Measurements from ENCODE around the gene MAGOH. TPM values are rescaled to one million over a fixed set of nuclear protein-coding genes. Genes with fewer than 3 reads are reported as not detected.

The MAGOH gene
- total and polyA plus RNA-seq, 9 of the 15 experiments (the other 6 are each of a cell fraction or from before 2014, with no cell fraction given), result 102 to 342 (median 135) TPM

DNA sequence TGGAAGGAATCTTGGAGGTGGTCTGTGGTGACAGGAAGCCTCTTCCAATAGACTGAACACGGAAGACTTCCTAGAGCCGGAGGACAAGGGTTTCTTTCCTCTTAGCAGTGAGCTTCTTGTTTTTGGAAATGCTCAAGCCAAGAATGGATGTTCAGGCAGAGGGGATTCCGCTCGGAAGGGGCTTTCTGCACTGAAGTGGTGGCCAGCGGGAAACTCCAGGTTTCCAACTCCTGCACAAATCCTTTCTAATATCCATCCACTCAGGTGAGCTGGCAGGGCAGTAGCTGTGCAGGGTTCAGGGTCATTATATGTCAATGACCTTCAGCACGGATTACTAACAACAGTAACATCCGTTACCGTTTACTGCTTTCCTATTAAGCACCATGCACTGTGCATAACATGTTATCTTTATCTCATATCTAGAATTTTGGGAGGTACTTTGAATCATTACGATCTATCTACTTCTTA, 42.3 kb downstream of the MAGOH start (continued):
- TF ChIP-seq, protein P1, sequence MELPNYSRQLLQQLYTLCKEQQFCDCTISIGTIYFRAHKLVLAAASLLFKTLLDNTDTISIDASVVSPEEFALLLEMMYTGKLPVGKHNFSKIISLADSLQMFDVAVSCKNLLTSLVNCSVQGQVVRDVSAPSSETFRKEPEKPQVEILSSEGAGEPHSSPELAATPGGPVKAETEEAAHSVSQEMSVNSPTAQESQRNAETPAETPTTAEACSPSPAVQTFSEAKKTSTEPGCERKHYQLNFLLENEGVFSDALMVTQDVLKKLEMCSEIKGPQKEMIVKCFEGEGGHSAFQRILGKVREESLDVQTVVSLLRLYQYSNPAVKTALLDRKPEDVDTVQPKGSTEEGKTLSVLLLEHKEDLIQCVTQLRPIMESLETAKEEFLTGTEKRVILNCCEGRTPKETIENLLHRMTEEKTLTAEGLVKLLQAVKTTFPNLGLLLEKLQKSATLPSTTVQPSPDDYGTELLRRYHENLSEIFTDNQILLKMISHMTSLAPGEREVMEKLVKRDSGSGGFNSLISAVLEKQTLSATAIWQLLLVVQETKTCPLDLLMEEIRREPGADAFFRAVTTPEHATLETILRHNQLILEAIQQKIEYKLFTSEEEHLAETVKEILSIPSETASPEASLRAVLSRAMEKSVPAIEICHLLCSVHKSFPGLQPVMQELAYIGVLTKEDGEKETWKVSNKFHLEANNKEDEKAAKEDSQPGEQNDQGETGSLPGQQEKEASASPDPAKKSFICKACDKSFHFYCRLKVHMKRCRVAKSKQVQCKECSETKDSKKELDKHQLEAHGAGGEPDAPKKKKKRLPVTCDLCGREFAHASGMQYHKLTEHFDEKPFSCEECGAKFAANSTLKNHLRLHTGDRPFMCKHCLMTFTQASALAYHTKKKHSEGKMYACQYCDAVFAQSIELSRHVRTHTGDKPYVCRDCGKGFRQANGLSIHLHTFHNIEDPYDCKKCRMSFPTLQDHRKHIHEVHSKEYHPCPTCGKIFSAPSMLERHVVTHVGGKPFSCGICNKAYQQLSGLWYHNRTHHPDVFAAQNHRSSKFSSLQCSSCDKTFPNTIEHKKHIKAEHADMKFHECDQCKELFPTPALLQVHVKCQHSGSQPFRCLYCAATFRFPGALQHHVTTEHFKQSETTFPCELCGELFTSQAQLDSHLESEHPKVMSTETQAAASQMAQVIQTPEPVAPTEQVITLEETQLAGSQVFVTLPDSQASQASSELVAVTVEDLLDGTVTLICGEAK (IDR thresholded peaks at IDR 0.05), result no peak
- TF ChIP-seq, protein P1 (CRISPR knock-in tag; IDR thresholded peaks at IDR 0.05), result no peak
- TF ChIP-seq, protein P2, sequence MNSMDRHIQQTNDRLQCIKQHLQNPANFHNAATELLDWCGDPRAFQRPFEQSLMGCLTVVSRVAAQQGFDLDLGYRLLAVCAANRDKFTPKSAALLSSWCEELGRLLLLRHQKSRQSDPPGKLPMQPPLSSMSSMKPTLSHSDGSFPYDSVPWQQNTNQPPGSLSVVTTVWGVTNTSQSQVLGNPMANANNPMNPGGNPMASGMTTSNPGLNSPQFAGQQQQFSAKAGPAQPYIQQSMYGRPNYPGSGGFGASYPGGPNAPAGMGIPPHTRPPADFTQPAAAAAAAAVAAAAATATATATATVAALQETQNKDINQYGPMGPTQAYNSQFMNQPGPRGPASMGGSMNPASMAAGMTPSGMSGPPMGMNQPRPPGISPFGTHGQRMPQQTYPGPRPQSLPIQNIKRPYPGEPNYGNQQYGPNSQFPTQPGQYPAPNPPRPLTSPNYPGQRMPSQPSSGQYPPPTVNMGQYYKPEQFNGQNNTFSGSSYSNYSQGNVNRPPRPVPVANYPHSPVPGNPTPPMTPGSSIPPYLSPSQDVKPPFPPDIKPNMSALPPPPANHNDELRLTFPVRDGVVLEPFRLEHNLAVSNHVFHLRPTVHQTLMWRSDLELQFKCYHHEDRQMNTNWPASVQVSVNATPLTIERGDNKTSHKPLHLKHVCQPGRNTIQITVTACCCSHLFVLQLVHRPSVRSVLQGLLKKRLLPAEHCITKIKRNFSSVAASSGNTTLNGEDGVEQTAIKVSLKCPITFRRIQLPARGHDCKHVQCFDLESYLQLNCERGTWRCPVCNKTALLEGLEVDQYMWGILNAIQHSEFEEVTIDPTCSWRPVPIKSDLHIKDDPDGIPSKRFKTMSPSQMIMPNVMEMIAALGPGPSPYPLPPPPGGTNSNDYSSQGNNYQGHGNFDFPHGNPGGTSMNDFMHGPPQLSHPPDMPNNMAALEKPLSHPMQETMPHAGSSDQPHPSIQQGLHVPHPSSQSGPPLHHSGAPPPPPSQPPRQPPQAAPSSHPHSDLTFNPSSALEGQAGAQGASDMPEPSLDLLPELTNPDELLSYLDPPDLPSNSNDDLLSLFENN (IDR thresholded peaks at IDR 0.05; ENCODE audit: low read depth in 2 of 2, low read length in 2 of 2), result no peak
- TF ChIP-seq POLR2G (IDR thresholded peaks at IDR 0.05; ENCODE audit: low read depth, low read length) (no peak), SMAD4 (CRISPR knock-in tag; conservative IDR thresholded peaks at IDR 0.05) (no peak), PHF20 (IDR thresholded peaks at IDR 0.05; ENCODE audit: partially characterized antibody) (no peak), MCM5 (IDR thresholded peaks at IDR 0.05; ENCODE audit: low read depth) (no peak), ZNF316 (IDR thresholded peaks at IDR 0.05) (no peak), TEAD2 (tag; IDR thresholded peaks at IDR 0.05) (no peak), MAFK (IDR thresholded peaks at IDR 0.05; ENCODE audit: low read length) (no peak), ZNF583 (CRISPR knock-in tag; IDR thresholded peaks at IDR 0.05) (no peak), U2AF1 (optimal IDR thresholded peaks at IDR 0.05; ENCODE audit: low read depth, low read length) (no peak)
- TF ChIP-seq, protein P3, sequence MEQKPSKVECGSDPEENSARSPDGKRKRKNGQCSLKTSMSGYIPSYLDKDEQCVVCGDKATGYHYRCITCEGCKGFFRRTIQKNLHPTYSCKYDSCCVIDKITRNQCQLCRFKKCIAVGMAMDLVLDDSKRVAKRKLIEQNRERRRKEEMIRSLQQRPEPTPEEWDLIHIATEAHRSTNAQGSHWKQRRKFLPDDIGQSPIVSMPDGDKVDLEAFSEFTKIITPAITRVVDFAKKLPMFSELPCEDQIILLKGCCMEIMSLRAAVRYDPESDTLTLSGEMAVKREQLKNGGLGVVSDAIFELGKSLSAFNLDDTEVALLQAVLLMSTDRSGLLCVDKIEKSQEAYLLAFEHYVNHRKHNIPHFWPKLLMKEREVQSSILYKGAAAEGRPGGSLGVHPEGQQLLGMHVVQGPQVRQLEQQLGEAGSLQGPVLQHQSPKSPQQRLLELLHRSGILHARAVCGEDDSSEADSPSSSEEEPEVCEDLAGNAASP (IDR thresholded peaks at IDR 0.05), result no peak

All from K562 (cell line).